Testis (tissue), 5 donors: ENCODE data around the gene GTF3C2. TPM values are rescaled to one million over a fixed set of nuclear protein-coding genes. Genes with fewer than 3 reads are reported as not detected.

Source experiments
- DNase-seq: peaks from one replicate; pipeline ENCODE4 v3.0.0-alpha.2; 2019
- H3K27ac ChIP-seq, 2 donors: fragments of 200-600 bp; sonication (generic); one replicate each; pipeline ENCODE4 v1.5.1; 2019
- H3K27me3 ChIP-seq: fragments of 200-600 bp; sonication (generic); one replicate; pipeline ENCODE4 v1.5.1; 2019
- H3K36me3 ChIP-seq: fragments of 200-600 bp; sonication (generic); one replicate; pipeline ENCODE4 v1.5.1; 2017; ENCODE audit warnings: low read depth; ENCODE audit errors: missing control alignments
- H3K4me1 ChIP-seq: fragments of 200-600 bp; sonication (generic); one replicate; pipeline ENCODE4 v1.5.1; 2019
- H3K4me3 ChIP-seq, 2 donors: fragments of 200-600 bp; sonication (generic); one replicate each; pipeline ENCODE4 v1.5.1; 2017 to 2019
- H3K9me3 ChIP-seq: fragments of 200-600 bp; sonication (generic); one replicate; pipeline ENCODE4 v1.5.1; 2017
- POLR2A ChIP-seq: fragments of 450-650 bp; IDR thresholded peaks from one replicate; pipeline ENCODE4 v1.6.1; 2017; ENCODE audit warnings: antibody characterized with exemption, mild to moderate bottlenecking, moderate library complexity
- WGBS, 2 donors: methylation state at CpG; one replicate each; pipeline ENCODE4 v1.1.5; 2018; 5-methylcytosine and 5-hydroxymethylcytosine counted together
- intact Hi-C: fragments of 100-400 bp; cut with DNase I; formaldehyde crosslinking; loops from one replicate; pipeline ENCODE4 v1.15.1; 2023; ENCODE audit warnings: low total_unique reads
- long read RNA-seq, 2 donors: transcript quantifications; one replicate each; lab custom pipeline, GENCODE V29; 2026
- polyA plus RNA-seq: library from polyadenylated mRNA; stranded (reverse); fragments of 350-450 nt; fragmentation: Illumina TruSeq; extraction: RNeasy Lipid Tissue Mini Kit (QIAGEN cat#74804); gene quantifications from one replicate; pipeline ENCODE4 v1.2.3, GENCODE V29; 2014; ENCODE audit warnings: low read depth, low replicate concordance; ENCODE audit not compliant: insufficient read depth
- total RNA-seq, 2 donors: library from RNA; depleted of rRNA; stranded (reverse); fragments of >200 nt; gene quantifications; one replicate each; pipeline ENCODE4 v1.2.3, GENCODE V29; 2016
- TF ChIP-seq, protein P1 (sequence below), 3 experiments: fragments of 450-650 bp in 2 of 3; fragments of 200-600 bp in 1 of 3; sonication (generic) in 1 of 3; IDR thresholded peaks; one replicate each; pipeline ENCODE4 v1.5.1; 2016 to 2019; ENCODE audit warnings: antibody characterized with exemption in 3 of 3, mild to moderate bottlenecking in 2 of 3, moderate library complexity in 1 of 3

GTF3C2 gene
- total RNA-seq (10 to 100 TPM; 72.6 to 91.3 TPM), polyA plus RNA-seq (55.1 TPM)
- long read RNA-seq, donor 1, partial matches to known transcripts, result 135 of 210 reads
- long read RNA-seq, donor 1, other reads (novel, unspliced or antisense), result 69 of 210 reads
- long read RNA-seq, donor 2, partial matches to known transcripts, result 0 of 4 reads
- long read RNA-seq, donor 2, other reads (novel, unspliced or antisense), result 0 of 4 reads

GRCh38 chr2:27356382-27357181, at the start of gene GTF3C2:
Gene GTF3C2, minus strand, starts transcription at chr2:27356764. Its CDS starts 13,210 bp downstream, at chr2:27343554.
- intact Hi-C loops, result no loop called here

DNA sequence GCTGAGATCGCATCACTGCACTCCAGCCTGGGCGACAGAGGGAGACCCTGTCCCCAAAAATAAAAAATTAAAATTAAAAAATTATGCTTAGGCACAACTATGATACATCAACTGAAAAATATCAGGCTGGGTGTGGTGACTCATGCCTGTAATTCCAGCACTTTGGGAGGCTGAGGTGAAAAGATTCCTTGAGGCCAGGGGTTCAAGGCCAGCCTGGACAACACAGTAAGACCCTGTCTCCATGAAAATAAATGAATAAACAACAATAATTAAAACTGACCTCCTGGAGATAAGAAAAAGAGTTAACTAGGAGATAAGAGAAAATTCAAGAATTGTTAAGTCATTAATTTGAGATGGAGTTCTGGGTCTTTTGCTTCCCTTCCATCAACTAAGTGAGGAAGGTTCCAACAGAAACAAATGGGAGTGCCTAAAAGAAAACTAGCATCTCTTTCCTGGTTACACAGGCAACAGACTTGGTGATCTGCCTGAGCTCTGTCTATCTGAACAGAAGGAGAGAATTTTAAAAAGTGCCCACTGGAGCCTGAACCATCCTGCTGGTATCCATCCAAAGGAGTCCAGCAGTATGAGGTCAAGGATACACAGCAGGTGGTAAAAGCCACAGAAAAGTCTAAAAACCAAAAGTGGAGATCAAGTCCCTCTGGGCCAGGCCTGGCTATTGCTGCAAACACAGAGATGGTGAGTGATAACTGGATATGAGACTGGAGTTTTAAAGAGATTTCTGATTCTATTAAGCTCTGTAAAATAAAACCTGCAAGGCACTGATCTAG, 44.0 kb upstream of the GTF3C2 start:
- H3K27me3 ChIP-seq, result no peaks in the 10 kb centered on the region
- no peaks in the 10 kb centered on the region for H3K36me3 ChIP-seq
- WGBS, 2 donors, result 100% methylated on average over 2 of the region's 2 CpGs
- intact Hi-C loops, result no loop called here
- no peaks in the 10 kb centered on the region for H3K4me1 ChIP-seq
- TF ChIP-seq POLR2A, result no peak
- TF ChIP-seq, protein P1, sequence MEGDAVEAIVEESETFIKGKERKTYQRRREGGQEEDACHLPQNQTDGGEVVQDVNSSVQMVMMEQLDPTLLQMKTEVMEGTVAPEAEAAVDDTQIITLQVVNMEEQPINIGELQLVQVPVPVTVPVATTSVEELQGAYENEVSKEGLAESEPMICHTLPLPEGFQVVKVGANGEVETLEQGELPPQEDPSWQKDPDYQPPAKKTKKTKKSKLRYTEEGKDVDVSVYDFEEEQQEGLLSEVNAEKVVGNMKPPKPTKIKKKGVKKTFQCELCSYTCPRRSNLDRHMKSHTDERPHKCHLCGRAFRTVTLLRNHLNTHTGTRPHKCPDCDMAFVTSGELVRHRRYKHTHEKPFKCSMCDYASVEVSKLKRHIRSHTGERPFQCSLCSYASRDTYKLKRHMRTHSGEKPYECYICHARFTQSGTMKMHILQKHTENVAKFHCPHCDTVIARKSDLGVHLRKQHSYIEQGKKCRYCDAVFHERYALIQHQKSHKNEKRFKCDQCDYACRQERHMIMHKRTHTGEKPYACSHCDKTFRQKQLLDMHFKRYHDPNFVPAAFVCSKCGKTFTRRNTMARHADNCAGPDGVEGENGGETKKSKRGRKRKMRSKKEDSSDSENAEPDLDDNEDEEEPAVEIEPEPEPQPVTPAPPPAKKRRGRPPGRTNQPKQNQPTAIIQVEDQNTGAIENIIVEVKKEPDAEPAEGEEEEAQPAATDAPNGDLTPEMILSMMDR (IDR thresholded peaks at IDR 0.05), result no peak
- no peaks in the 10 kb centered on the region for H3K9me3 ChIP-seq
- no peak for DNase-seq
- H3K4me3 ChIP-seq, result no peak overlapping the region
- H3K27ac ChIP-seq, result no peak overlapping the region

More at GRCh38 chr2:27356382-27357181, at the start of gene GTF3C2:
- peaks cover 31% of the 10 kb centered on the region for H3K4me1 ChIP-seq
- H3K27ac ChIP-seq, result peak within 1 kb of the TSS; percentile 88 to 89
- peak; percentile 97 for DNase-seq
- WGBS, 2 donors, result 0% methylated on average over 36 to 66 of the region's 67 CpGs
- no peaks in the 10 kb centered on the region for H3K36me3 ChIP-seq
- H3K9me3 ChIP-seq, result no peaks in the 10 kb centered on the region
- H3K4me3 ChIP-seq, result peak within 1 kb of the TSS; percentile 91 to 94
- TF ChIP-seq POLR2A, result no peak
- TF ChIP-seq, protein P1 (IDR thresholded peaks at IDR 0.05), result peak in 2 of 3 experiments; percentile 22 to 42
- H3K27me3 ChIP-seq, result no peaks in the 10 kb centered on the region

GRCh38 chr2:27398962-27399361, 42.4 kb upstream of the GTF3C2 start:
- Histone ChIP-seq H3K4me3 (no peak overlapping the region), H3K9me3 (no peaks in the 10 kb centered on the region), H3K4me1 (no peaks in the 10 kb centered on the region), H3K27ac (no peak overlapping the region), H3K36me3 (no peaks in the 10 kb centered on the region), H3K27me3 (no peaks in the 10 kb centered on the region)
- no peak for DNase-seq
- 92 to 95% methylated on average over 5 of the region's 5 CpGs for WGBS, 2 donors
- no peak for TF ChIP-seq POLR2A
- TF ChIP-seq, protein P1 (IDR thresholded peaks at IDR 0.05), result no peak
- intact Hi-C loops, result no loop called here

DNA sequence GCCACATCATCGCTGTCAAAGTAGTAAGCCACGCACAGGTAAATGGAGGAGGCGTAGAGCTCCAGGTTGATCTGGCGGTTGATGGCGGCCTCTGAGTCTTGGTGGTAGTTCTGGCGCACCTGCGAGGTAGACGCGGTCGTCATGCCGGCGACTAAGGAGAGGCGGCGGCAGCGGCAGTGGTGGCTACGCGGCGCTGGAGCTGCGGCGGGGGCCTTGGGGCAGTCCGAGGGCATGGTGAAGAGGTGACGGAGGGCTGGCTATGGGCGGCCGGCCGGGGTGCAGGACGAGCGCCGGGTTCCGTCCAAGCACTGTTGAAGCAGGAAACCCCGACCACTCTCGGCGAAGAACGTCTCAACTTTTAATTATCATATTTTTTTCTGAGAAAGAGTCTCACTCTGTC, 36.7 kb upstream of the GTF3C2 start:
- Histone ChIP-seq H3K9me3 (no peaks in the 10 kb centered on the region), H3K36me3 (no peaks in the 10 kb centered on the region), H3K27me3 (no peaks in the 10 kb centered on the region), H3K4me1 (no peaks in the 10 kb centered on the region), H3K4me3 (peak overlapping the region in 1 of 2 donors; percentile 5), H3K27ac (no peak overlapping the region)
- no peak for DNase-seq
- TF ChIP-seq, protein P1 (IDR thresholded peaks at IDR 0.05), result no peak
- WGBS, 2 donors, result 70 to 76% methylated on average over 33 of the region's 33 CpGs
- intact Hi-C loops, result no loop called here
